Activated CD4-positive, alpha-beta T cell treated with anti-CD3 and anti-CD28 coated beads for 4 hours (primary cell): Measurements from ENCODE around the gene NEURL3.
A peak's percentile ranks its signal among the peaks of the same experiment; 100 is the strongest.

Experiments used
- DNase-seq, 2 donors: peaks; one replicate each; pipeline ENCODE4 v3.0.0-alpha.2; 2020

The NEURL3 gene

GRCh38 chr2:96539215-96539920 lies 34.2 kb upstream of the NEURL3 start:
- peak in 1 of 2 donors; percentile 34 for DNase-seq

DNA sequence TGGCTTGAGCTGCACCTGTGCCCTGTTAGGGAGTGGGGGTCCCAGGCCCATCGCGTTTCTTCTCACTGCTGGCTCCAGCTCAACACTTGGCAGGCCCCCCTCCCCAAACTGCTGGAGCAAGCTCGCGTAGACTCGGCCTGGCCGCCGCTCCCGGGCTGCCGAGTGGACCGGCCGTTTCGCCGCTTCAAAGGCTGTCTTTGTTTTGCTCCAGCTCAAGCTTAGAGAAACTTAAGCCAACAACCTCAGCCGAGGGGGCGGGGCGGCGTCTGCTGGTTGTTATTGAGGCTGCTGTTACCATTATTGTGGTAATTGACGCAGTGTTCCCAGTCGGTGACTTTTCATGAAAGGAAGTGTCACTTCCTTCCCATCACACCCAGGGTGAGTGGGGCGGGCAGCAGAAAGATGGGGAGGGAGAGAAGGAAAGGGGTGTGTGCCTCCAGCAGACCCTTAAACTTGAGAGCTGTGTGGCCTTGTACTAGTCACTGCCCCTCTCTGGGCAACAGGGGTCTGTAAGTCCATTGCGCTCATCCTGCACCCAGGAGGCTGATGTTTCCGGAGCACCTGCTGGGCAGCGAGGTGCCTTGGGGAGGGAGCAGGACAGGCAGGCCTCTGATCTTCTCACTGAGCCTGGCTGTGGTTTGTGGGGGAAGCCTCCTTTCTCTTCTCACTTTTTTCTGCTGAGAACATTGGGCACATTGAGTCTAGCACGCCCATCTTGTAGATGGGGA lies 33.5 kb upstream of the NEURL3 start:
- DNase-seq = peak; percentile 88 to 93

DNA sequence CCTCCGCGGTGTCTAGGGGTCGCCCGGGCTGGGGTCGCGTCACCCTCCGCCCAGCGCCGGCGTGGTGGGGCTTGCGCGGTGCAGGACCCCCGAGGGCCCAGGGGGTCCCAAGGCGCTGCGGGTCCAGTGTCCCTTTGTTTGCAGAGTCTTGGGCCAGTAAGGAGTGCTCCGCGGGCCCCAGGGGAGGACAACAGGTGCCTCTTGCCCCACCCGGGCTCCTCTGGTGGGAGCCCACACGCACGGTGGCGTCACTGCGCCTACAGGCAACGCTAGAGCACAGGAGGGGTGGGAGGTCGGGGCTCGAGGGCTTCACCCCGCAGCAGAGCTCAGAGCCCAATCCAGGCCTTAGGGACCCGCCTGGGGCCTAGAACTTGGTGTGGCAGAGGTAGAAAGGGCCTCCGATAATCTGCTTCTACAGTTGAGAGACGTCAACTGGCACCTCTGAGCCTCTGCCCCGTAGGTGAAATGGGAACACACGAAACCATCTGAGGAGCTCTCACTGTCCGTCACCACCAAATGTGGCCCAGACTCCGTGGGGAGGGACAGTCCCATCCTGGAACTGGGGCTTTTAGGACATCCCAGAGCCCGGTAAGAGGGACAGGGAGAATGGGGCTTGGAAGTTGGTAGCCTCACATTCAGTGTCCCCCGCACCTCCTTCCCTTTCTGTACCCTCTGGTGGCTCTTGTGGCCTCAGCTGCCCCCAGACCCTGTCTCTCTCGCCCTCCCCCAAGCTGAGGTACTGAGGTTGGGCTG lies 32.8 kb upstream of the NEURL3 start:
- DNase-seq = peak; percentile 54 to 62

DNA sequence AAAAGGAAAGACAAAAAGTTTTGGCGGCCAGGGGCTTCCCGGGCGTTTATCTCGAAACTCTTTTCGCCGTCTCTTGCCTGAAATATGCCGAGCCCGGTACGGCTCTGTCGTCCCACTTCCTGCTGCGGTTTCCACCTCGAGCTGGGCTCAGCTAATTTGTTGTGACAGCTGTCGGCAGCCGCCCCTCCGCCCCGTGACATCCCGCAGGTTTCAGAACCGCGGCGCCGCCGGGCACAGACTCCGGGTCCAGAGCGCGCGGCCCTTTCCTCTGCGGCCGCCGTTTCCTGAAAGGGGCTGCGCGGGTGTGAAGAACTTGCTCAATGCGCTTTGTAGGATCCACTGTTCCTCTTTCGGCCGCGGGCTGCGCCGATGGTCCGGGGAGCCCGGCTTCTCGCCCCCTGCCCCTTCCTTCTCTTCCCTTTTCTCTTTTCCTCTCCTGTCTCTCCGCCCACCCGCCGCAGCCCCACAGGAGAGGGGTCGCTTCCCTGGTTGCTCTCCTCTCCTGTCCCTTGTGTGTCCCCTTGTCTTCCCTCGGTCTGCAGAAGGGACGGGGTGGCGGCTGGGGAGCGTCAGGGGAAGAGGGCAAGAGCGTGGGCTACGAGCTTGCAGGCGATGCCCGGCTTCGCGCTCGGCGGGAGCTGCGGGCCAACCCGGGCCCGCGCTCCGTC lies 32.0 kb upstream of the NEURL3 start:
- DNase-seq = peak; percentile 76 to 82

DNA sequence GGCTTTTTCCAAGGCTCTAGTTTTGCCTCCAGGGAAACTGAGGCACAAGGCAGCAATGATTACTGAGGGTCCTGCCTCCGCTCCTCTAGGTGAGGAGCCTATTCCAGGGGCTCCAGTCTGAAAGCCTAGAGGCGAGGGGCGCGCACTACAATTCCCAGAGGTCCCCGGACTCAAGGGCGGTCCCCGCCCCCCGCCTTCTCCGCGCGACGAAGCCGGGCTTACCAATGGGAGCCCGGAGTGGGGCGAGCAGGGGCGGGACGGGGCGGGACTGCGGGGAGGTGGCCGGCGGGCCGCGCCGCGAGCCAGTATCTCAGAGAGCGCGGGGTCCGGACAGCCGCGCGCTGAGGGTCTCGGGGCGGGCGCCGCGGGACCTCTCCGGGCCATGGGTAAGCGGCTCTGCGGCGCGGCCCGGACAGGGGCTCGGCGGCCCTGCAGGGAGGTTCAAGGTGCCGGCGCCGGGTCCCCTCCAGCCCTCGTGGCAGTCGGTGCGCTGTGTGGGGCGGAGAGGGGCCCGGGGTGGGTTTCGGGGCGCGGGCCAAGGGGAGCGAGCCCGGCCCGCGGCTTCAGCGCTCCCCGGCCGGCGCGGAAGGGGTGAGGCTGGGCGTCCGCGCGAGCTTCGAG lies 31.4 kb upstream of the NEURL3 start, which contains the start of gene ARID5A:
Gene ARID5A, plus strand, starts transcription at position 308 of the 621 bp plus-strand sequence. Its CDS starts 75 bp downstream, at position 383.
- peak; percentile 92 to 93 for DNase-seq

GRCh38 chr2:96535331-96535730 lies 30.2 kb upstream of the NEURL3 start:
- DNase-seq = no peak

DNA sequence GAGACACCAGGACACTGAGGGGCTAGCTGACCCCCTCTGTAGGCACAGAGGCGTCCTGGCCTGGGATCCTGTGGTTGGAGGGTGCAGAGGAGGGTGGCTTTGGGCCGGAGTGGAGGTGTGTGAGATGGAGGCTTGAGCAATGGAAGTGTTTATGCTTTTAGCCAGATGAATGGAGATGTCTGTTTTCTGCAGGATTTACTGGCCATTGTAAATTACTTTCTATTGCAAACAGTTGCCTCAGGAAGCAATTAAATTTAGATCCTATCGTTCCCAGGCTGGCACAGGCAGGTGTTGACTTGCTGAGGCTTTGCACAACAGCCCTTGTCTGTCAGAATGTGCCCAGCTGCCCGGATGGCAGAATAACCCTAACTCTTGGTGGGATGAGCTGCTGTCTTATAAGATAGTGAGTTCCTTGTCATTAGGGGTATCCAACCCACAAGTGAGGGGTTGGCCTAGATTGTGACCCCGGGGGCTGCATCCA lies 29.6 kb upstream of the NEURL3 start:
- no peak for DNase-seq

DNA sequence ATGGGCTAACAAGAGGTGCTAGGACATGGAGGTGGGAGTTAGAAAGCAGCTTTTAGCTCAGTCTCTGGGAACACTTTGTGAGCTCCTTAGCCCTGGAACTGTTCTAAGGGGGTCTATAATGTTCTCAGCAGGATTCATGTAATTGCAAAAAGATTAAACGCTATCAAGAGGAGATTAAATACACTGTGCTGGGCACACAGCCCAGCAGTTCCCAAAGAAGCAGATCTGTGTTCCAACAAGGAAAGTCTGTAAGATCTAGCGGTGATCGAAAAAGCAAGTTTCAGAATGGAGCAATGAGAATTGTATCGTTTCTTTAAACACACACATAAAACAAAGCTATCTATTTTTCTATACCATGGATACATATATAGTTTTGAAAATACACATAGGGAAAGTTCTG lies 29.0 kb upstream of the NEURL3 start:
- DNase-seq = no peak

GRCh38 chr2:96533292-96534073 lies 28.3 kb upstream of the NEURL3 start:
- no peak for DNase-seq

DNA sequence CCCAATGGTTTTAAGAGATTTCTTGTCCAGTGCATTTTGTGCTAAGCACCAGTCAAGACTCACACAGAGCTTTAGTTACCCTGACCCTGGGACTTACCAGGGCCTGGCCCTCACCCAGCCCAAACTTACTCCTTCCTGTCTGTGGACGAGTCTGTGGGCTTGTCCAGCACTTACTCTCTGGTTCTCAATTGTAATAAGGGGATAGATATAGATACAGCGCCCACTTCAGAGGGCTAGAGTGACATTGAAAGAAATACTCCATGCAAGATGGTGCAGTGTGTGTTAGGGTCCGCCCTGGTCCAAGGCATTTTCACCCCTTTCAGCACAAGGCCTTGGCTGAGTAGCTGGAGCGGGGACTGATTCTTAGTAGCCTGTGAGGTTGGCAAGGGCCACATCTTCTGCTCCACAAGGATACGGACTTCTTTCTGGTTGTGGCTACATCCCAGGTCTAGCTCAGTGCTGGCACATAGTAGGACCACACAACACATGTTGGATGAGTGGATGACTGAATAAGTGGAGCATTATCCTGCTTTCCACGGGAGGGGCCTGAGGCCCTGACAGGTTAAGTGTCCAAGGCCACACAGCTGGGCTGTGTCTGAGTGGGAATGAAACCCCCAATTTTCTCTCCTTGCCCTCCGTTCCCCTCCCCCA lies 27.6 kb upstream of the NEURL3 start:
- DNase-seq = no peak

GRCh38 chr2:96531872-96532505 lies 26.8 kb upstream of the NEURL3 start:
- peak; percentile 90 to 92 for DNase-seq

- no peak for DNase-seq
Measured at GRCh38 chr2:96531366-96531765, 26.2 kb upstream of the NEURL3 start.

DNA sequence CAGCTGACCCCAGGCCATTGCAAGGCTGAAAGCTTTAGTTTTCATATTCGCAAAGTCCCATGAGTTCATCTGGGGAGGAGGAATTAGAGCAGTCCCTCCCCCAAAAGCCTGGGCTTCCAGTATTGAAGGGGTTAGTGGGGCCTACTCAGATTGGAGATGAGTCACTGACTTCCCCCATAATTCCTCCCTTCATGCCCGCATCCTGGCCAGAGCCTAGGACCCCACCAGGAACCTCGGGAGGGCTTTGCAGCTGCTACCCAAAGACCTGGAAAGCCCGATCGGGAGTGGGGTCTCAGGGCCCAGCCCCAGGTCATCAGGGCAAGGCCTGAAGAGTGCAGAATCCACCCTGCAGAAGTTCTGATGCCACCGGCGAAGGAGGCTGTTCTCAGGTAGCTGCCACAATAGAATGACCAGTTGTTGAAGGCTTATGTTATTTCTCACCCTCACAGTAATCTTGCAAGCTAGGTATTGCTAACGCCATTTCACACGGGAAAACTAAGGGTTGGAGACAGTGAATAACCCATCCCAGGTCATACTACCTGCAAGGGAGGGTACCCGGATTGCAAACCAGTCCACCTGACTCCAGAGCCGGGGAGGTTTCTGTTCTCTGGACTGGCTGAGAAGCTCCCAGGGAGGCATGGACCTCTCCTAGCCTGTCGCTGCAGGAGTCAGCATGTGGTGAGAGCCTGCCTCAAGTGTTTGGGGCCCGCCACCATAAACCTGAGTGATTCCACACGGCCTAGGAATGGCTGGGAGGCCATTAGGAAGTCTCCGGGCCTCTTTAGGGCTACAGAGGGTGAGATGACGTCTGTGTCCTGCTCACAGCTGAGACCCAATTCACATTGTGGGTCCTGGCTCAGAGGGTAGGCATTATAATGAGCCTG lies 25.6 kb upstream of the NEURL3 start:
- no peak for DNase-seq

GRCh38 chr2:96530144-96530430 lies 24.9 kb upstream of the NEURL3 start:
- DNase-seq = no peak

DNA sequence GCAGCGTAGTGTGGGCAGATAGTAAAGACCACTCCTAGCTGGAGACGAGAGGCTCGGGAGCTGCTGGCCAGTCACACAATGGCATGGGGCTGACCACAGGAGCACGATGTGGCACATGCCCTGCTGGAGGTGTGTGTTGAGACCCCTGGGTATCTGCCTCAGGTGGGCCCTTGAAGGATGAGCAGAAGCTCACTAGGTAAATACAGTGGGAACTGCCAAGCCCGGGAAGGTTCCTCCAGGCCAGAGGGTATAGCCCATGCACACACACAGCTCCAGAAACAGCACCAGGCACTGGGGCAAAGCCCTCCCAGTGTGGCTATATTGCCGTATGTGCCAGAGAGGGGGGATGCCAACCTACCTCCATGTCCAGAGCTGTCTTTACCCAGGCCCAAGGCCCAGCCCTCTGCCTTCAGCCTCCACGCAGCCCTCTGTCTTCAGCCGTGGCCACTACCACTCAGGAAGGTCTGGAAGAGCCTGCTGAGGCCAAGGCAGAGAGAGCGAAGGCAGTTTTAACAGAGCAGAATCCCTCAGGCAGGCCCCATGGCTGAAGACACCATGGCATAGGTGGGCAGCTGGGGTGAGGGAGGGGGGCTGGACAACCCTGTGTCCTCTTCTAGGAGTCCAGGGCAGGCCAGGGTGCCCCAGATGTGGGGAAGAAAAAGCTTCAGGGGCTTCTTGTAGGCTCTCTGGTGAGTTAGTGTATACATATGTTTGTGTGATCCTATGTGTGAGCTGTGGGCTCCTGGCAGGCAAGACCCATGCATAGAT lies 24.4 kb upstream of the NEURL3 start:
- DNase-seq = no peak

DNA sequence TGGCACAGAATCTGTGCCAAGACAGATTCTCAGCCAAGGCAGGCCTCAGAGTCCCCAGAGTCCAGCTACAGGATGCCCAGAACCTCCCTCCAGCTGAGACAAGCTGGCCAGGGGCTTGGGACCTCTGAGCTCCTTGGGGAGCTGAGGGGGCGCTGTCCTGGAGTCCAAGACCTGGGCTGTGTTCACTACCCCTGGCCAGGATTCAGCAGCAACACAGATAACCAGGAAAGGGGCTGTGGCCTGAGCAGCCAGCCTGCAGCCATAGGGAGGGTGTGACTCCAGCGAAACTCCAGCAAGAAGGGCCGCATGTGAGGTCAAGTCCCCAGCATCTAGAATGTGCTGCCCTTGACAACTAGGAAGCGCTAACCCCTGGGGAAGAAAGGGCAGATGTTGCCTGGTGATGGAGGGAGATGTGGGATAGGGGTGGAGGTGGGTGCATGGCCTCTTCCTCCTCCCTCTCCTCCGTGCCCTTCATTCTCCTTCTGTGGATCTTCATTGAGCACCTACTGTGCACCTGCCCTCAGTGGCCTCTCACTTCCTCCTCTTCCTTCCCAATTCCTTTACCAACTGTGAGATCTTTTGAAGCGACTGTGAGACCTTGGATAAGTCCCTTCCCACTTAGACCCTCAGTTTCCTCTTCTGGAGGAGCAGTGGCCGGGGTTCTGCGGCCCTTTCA lies 23.7 kb upstream of the NEURL3 start:
- no peak for DNase-seq

DNA sequence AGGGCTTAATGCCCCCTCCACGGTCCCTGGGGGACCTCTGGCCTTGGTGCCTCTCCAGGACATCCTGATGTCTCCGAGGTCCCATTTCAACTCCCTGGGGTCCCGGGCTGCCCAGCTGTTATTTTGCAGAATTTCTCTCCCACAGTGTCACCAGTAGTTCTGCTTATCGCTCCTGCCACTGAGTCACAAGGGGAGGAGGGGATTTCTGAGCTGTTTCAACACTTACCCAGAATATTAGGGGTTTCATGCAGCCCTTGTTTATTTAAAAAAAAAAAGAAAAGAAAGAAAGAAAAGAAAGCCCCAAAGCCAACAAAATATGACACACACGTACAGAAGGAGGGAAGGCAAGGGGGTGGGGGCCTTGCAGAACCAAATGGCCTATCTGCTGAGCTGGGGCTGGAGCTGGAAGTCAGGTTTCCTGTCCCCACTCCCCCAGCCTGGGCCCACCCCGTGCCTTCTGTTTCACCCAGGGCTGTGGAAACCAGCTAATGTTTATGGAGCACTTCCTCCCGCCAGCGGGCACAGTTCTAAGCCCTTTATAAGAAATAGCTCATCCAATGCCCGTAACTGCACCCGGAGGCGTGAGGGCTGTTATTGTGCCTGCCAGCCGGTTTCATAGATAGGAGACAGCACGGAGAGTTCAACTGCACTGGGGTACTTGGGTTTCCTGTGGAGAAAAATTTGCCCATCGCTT lies 23.0 kb upstream of the NEURL3 start:
- peak; percentile 67 to 73 for DNase-seq
